Sciatic nerve (tissue), 2 donors: ENCODE measurements around the gene CCAR1. TPM values are rescaled to one million over a fixed set of nuclear protein-coding genes. Genes with fewer than 3 reads are reported as not detected.
"Not testable (repeated sequence)": the region's sequence is repeated elsewhere in the genome, so short reads cannot be mapped to it uniquely, and the experiment has no call there.

Experiments used
- ATAC-seq: fragments of 200-7000 bp; cut with Tn5 transposase; one replicate; pipeline ENCODE4 v1.9.1; 2020; ENCODE audit warnings: mild to moderate bottlenecking, moderate library complexity
- DNase-seq: peaks from one replicate; pipeline ENCODE4 v3.0.0-alpha.2; 2020; ENCODE audit warnings: low spot score
- intact Hi-C: fragments of 100-400 bp; cut with DNase I; formaldehyde crosslinking; loops from one replicate; pipeline ENCODE4 v1.14.2; 2022
- total RNA-seq: library from RNA; stranded (reverse); fragmentation: NEBNext Ultra II Directional; extraction: Animal tissue kit (Norgen Biotek cat#: 25700); gene quantifications from one replicate; pipeline ENCODE4 v1.2.1, GENCODE V29; 2021
- donor health status: DM: no; HTN: no; CAD: no.
- donor health status: DM: no; HTN: no; CAD: no.

The CCAR1 gene
- total RNA-seq, 1 donor from 2014 or later, result 55.9 TPM

- no peak for ATAC-seq
- intact Hi-C loops, result no loop called here
Measured at GRCh38 chr10:68752711-68753350, 31.8 kb downstream of the CCAR1 start.

GRCh38 chr10:68756246-68756645 is 35.2 kb downstream of the CCAR1 start:
- intact Hi-C loops, result no loop called here

More at GRCh38 chr10:68752711-68753350, 31.8 kb downstream of the CCAR1 start:
- DNase-seq, result no peak

GRCh38 chr10:68756766-68757165 is 35.7 kb downstream of the CCAR1 start:
- DNase-seq (no peak), ATAC-seq (no peak)
- intact Hi-C loops, result no loop called here

More at GRCh38 chr10:68756246-68756645, 35.2 kb downstream of the CCAR1 start:
- ATAC-seq (no peak), DNase-seq (no peak)

- DNase-seq (no peak), ATAC-seq (no peak)
- intact Hi-C loops, result no loop called here
Measured at GRCh38 chr10:68759223-68759863, 38.3 kb downstream of the CCAR1 start.

GRCh38 chr10:68759967-68760366 is 38.9 kb downstream of the CCAR1 start:
- intact Hi-C loops, result no loop called here
- no peak for ATAC-seq

GRCh38 chr10:68767407-68767806 is 46.4 kb downstream of the CCAR1 start:
- intact Hi-C loops, ATAC-seq, DNase-seq: not testable (repeated sequence)

More at GRCh38 chr10:68759967-68760366, 38.9 kb downstream of the CCAR1 start:
- DNase-seq, result no peak

- DNase-seq (no peak), ATAC-seq (no peak)
- intact Hi-C loops, result no loop called here
Measured at GRCh38 chr10:68781613-68782574, 60.9 kb downstream of the CCAR1 start.

GRCh38 chr10:68784476-68784875 is 63.4 kb downstream of the CCAR1 start:
- intact Hi-C loops, result no loop called here
- ATAC-seq, result no peak
- no peak for DNase-seq

- ATAC-seq, result no peak
Measured at GRCh38 chr10:68787813-68788212, 66.8 kb downstream of the CCAR1 start.

GRCh38 chr10:68790476-68790875 is 69.4 kb downstream of the CCAR1 start:
- intact Hi-C loops, result no loop called here
- ATAC-seq, result no peak
- no peak for DNase-seq

More at GRCh38 chr10:68787813-68788212, 66.8 kb downstream of the CCAR1 start:
- intact Hi-C loops, result no loop called here
- no peak for DNase-seq

GRCh38 chr10:68792115-68792514 is 71.1 kb downstream of the CCAR1 start:
- ATAC-seq, result no peak
- intact Hi-C loops, result no loop called here
- no peak for DNase-seq

- ATAC-seq, result no peak
- no peak for DNase-seq
- intact Hi-C loops, result no loop called here
Measured at GRCh38 chr10:68795886-68796532, 75.0 kb downstream of the CCAR1 start.

- ATAC-seq (no peak), DNase-seq (no peak)
- intact Hi-C loops, result no loop called here
Measured at GRCh38 chr10:68796605-68797004, 75.6 kb downstream of the CCAR1 start.

GRCh38 chr10:68800211-68800610 is 79.2 kb downstream of the CCAR1 start:
- DNase-seq (no peak), ATAC-seq (no peak)
- intact Hi-C loops, result no loop called here

- ATAC-seq (no peak), DNase-seq (no peak)
- intact Hi-C loops, result no loop called here
Measured at GRCh38 chr10:68804692-68805091, 83.7 kb downstream of the CCAR1 start.

- intact Hi-C loops, ATAC-seq, DNase-seq: not testable (repeated sequence)
Measured at GRCh38 chr10:68810830-68811229, 89.8 kb downstream of the CCAR1 start.

- no peak for DNase-seq
- ATAC-seq, result no peak
- intact Hi-C loops, result no loop called here
Measured at GRCh38 chr10:68811314-68812009, 90.4 kb downstream of the CCAR1 start.

GRCh38 chr10:68812420-68812819 is 91.4 kb downstream of the CCAR1 start:
- DNase-seq, result no peak
- ATAC-seq, result no peak
- intact Hi-C loops, result no loop called here
